SU-DHL-6 (cell line): Measurements from ENCODE around the gene SINHCAF.

Experiments used
- EZH2phosphoT487 ChIP-seq: fragments of 200-600 bp; sonication (generic), shearing (Covaris generic); conservative IDR thresholded peaks from 2 replicates; pipeline ENCODE4 v1.6.1; 2018; ENCODE audit warnings: mild to moderate bottlenecking, antibody characterized with exemption, low read length, moderate library complexity, mixed read lengths
- TF ChIP-seq, protein P1 (sequence below): fragments of 200-600 bp; sonication (generic); IDR thresholded peaks from one replicate; pipeline ENCODE4 v1.5.1; 2017; ENCODE audit warnings: antibody characterized with exemption, mild to moderate bottlenecking, low read length, moderate library complexity; ENCODE audit not compliant: insufficient read depth, poor library complexity, severe bottlenecking

DNA sequence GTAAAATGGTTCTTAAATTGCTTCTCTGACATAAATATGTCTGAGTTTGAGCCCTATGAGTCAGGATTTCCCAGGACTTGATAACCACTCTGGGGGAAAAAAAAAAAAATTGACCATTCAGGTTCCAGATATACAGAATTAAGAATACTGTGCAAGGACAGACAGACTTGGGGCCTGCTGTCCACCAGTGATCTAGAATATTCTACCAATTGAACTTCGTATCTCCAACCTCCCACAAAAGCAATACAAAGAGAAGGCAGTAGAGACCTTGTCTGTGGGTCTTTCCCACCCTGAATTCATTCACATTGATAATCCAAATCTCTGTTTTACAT, 4.1 kb downstream of the SINHCAF start:
- TF ChIP-seq, protein P1, sequence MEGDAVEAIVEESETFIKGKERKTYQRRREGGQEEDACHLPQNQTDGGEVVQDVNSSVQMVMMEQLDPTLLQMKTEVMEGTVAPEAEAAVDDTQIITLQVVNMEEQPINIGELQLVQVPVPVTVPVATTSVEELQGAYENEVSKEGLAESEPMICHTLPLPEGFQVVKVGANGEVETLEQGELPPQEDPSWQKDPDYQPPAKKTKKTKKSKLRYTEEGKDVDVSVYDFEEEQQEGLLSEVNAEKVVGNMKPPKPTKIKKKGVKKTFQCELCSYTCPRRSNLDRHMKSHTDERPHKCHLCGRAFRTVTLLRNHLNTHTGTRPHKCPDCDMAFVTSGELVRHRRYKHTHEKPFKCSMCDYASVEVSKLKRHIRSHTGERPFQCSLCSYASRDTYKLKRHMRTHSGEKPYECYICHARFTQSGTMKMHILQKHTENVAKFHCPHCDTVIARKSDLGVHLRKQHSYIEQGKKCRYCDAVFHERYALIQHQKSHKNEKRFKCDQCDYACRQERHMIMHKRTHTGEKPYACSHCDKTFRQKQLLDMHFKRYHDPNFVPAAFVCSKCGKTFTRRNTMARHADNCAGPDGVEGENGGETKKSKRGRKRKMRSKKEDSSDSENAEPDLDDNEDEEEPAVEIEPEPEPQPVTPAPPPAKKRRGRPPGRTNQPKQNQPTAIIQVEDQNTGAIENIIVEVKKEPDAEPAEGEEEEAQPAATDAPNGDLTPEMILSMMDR, result no peak
- no peak for TF ChIP-seq EZH2phosphoT487
